ENCODE data around the gene BIRC7.

The BIRC7 gene

DNA sequence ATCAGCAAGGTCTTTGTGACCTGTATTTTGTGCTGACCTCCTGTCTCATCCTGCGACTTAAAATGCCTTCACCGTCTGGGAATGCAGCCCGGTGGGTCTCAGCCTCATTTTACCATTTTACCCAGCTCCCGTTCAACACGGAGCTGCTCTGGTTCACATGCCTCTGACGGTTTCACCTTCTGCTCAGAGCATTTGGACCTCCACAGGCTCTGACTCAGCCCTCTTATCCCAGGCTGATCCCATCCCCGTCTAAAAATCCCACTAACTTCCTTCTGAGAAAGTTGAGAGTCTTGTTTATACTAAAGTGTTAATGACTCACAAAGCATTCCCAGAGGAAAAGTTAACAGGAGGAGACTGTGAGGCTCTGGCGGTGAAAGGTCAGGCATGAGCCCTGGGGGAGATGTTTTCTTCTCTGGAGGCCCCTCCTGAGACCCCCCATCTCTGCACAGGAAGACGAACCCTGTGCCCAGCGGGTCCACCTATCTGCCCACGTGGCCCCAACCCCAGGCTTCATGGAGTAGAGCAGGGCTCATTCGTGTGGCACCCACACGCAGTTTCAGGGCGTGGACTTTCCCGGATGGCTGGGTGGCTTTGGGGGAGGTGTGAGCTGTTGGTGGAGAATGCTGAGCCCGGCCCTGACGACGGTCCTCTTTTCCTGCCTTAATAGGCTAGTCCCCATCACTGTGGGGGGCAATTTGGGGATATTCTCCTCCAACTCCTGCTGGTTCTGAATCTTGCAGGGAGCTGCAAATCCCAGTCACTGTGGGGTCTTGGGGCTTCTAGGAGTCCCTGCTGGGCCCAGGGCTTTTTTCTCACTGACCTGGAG lies 3.3 kb upstream of the BIRC7 start:
- FAIRE-seq, result no peak
- no peak for DNase-seq (ENCODE audit: insufficient read length, low spot score)
- no peak for TF ChIP-seq POU2F2 (IDR thresholded peaks at IDR 0.05; ENCODE audit: low read depth, low read length)
- no peak for TF ChIP-seq POLR2AphosphoS5 (IDR thresholded peaks at IDR 0.05; ENCODE audit: low read depth, low read length)
- no peak for TF ChIP-seq POLR2A (IDR thresholded peaks at IDR 0.05; ENCODE audit: low read depth, low read length)

DNA sequence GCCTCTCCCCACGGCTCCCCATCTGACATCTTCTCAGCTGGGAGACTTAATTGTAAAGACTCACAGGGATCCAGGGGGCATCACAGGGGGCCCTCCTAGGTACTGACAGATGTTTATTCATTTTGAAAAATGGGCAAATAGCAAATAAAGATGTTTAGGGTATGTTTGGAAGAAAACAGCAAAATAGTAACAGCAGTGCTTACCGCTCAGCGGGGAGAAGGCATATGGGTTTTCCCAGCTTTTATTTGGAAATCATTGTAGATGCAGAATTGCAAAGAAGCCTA lies 2.7 kb upstream of the BIRC7 start:
- no peak for FAIRE-seq
- DNase-seq (ENCODE audit: insufficient read length, low spot score), result no peak
- TF ChIP-seq PAX5 (IDR thresholded peaks at IDR 0.05; ENCODE audit: insufficient read depth, low read length, severe bottlenecking), result no peak
- TF ChIP-seq POLR2A (IDR thresholded peaks at IDR 0.05; ENCODE audit: low read depth, low read length), result no peak
- no peak for TF ChIP-seq POLR2AphosphoS5 (IDR thresholded peaks at IDR 0.05; ENCODE audit: low read depth, low read length)
- no peak for TF ChIP-seq SPI1 (IDR thresholded peaks at IDR 0.05; ENCODE audit: low read depth, low read length)
- TF ChIP-seq POU2F2 (IDR thresholded peaks at IDR 0.05; ENCODE audit: low read depth, low read length), result no peak
- TF ChIP-seq TAF1 (IDR thresholded peaks at IDR 0.05; ENCODE audit: low read depth, low read length), result no peak

DNA sequence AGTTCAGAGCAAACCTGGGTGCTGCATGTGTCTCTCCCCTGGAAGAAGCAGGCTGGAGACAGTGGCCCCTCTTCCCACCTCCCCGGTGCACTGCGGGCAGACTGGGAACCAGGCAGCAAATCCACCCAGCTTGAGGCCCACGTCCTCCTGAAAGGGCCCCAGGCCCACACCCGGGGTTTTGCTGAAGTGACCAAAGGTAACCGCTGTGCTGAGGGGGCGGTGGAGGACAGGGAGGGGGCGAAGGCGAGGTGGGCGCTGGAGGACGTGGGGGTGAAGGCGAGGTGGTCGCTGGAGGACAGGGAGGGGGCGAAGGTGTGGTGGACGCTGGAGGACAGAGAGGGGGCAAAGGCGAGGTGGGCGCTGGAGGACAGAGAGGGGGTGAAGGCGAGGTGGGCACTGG lies 1.8 kb upstream of the BIRC7 start:
- DNase-seq (ENCODE audit: insufficient read length, low spot score) (no peak), FAIRE-seq (no peak)
- TF ChIP-seq PAX5 (IDR thresholded peaks at IDR 0.05; ENCODE audit: insufficient read depth, low read length, severe bottlenecking), result no peak
- no peak for TF ChIP-seq SPI1 (IDR thresholded peaks at IDR 0.05; ENCODE audit: low read depth, low read length)
- TF ChIP-seq POLR2A (IDR thresholded peaks at IDR 0.05; ENCODE audit: low read depth, low read length), result no peak
- TF ChIP-seq POU2F2 (IDR thresholded peaks at IDR 0.05; ENCODE audit: low read depth, low read length), result no peak
- TF ChIP-seq TAF1 (IDR thresholded peaks at IDR 0.05; ENCODE audit: low read depth, low read length), result no peak
- no peak for TF ChIP-seq POLR2AphosphoS5 (IDR thresholded peaks at IDR 0.05; ENCODE audit: low read depth, low read length)

DNA sequence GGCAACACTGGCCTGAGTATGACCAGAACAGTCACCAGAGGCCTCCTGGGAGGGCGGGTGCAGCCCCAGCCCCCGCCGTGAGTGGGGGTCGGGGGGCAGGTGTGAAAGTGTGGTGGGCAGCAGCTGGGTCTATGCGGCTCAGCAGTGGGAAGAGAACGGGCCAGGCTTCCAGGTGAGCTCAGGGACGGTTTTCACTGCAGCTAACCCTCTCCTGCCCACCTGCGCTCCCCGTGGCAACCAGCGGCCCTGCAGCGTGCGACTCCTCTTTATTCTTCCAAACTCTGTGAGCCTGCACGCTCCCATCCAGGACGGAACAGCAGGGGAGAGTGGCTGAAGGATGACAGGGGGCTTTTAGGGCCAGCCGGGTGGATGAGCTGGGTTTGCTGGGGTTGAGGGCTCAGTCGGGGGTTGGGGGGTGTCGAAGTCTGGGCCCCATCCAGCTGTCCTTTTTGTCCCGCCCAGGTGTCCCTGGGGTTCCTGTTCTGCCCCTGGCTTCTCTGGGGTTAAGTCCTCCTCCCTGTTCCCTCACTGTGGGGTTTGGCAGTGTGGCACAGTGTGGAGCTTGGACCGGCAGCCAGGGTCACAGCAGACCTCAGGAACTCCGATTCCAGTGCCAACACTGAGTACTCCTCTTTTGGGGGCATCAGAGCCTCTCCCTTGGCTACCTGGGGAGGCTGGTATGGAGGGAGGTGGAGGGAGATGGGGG lies 859 bp upstream of the BIRC7 start:
- no peak for TF ChIP-seq PAX5 (IDR thresholded peaks at IDR 0.05; ENCODE audit: insufficient read depth, low read length, severe bottlenecking)
- DNase-seq (ENCODE audit: insufficient read length, low spot score) (no peak), FAIRE-seq (no peak)

DNA sequence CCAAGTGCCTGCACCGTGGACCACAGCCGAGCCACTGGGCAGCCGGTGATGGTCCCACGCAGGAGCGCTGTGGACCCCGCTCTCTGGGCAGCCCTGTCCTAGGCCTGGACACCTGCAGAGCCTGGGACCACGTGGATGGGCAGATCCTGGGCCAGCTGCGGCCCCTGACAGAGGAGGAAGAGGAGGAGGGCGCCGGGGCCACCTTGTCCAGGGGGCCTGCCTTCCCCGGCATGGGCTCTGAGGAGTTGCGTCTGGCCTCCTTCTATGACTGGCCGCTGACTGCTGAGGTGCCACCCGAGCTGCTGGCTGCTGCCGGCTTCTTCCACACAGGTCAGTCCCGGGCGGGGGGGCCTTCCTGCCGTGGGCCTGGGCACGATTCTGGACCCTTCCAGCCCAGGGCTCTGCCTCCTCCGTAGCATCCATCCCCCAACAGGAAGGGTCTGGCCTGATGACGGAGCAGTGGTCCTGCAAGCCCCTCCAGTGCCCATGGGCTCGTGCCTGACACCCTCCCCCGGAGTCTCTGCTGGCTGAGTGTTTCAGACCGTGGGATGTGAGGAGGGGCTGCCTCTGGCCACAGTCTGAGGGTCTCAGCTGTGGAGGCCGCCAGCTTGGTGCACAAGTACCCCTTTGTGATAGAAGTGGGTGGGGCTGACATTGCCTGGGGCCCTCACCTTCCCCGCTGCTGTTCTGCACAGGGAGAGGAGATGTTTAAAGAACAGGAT lies 572 bp downstream of the BIRC7 start:
- FAIRE-seq, result no peak
- no peak for DNase-seq (ENCODE audit: insufficient read length, low spot score)
- no peak for TF ChIP-seq POLR2A (IDR thresholded peaks at IDR 0.05; ENCODE audit: low read depth, low read length)
- no peak for TF ChIP-seq POU2F2 (IDR thresholded peaks at IDR 0.05; ENCODE audit: low read depth, low read length)
- TF ChIP-seq SPI1 (IDR thresholded peaks at IDR 0.05; ENCODE audit: low read depth, low read length), result no peak
- no peak for TF ChIP-seq TAF1 (IDR thresholded peaks at IDR 0.05; ENCODE audit: low read depth, low read length)
- no peak for TF ChIP-seq PAX5 (IDR thresholded peaks at IDR 0.05; ENCODE audit: insufficient read depth, low read length, severe bottlenecking)
- TF ChIP-seq POLR2AphosphoS5 (IDR thresholded peaks at IDR 0.05; ENCODE audit: low read depth, low read length), result no peak

DNA sequence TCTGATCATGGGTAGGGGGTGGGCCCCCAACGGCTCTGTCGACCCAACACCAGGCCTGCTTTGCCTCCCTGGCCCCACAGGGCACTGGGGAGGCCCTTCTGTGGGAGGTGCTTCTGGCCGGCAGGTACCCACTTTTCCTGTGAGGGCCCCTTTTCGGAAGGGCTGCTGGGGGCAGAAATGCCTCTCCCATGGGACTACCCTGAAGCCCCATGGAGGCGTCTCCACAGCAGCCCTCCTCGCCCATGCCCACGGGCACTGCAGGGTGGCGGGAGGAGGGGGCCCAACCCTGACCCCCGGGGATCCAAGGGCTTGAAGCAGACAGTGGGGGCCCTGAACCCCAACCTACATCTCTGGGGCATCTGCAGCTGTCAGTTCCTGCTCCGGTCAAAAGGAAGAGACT lies 2.3 kb downstream of the BIRC7 start:
- FAIRE-seq (no peak), DNase-seq (ENCODE audit: insufficient read length, low spot score) (no peak)
- TF ChIP-seq POLR2A (IDR thresholded peaks at IDR 0.05; ENCODE audit: low read depth, low read length) (no peak), POU2F2 (IDR thresholded peaks at IDR 0.05; ENCODE audit: low read depth, low read length) (no peak), PAX5 (IDR thresholded peaks at IDR 0.05; ENCODE audit: insufficient read depth, low read length, severe bottlenecking) (no peak), TAF1 (IDR thresholded peaks at IDR 0.05; ENCODE audit: low read depth, low read length) (no peak), SPI1 (IDR thresholded peaks at IDR 0.05; ENCODE audit: low read depth, low read length) (no peak)

DNA sequence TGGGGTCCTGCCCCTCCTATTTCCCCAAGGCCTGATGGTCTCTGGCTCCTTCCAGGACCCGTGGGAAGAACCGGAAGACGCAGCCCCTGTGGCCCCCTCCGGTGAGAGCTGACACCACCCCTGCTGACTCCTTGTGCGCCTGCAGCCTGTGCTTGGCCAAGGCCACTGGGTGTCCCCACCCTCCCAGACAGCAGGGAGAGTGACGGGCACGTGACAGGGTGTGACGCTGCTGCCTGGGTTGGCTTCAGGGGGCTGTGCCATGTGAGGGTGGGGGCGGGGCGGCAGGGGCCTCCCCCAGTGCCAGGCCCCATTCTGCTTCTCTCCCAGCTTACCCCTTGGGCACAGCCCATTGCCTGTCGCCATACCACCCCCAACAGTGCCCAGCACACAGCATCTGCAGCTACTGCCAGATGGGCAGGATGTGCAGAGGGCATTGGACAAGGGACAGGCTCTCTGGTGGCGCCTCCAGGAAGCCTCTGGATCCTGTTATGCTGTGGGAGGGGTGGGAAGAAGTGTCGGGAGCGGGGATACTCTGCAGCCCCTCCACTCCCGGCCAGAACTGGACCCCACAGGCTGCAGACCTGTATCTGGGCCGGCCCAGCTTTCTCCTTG lies 2.9 kb downstream of the BIRC7 start:
- DNase-seq (ENCODE audit: insufficient read length, low spot score), result no peak
- FAIRE-seq, result no peak

DNA sequence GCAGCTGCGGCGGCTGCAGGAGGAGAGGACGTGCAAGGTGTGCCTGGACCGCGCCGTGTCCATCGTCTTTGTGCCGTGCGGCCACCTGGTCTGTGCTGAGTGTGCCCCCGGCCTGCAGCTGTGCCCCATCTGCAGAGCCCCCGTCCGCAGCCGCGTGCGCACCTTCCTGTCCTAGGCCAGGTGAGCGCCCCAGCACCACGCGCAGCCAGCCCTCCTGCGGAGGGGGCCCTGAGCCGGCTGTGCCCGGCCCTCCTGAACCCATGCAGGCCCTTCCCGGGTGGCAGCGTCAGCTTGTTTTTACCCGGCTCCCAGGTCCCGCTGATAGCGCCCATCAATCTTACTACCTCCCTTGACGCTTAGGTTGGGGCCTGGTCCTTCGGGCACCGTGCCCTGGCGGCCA lies 3.7 kb downstream of the BIRC7 start:
- FAIRE-seq (no peak), DNase-seq (ENCODE audit: insufficient read length, low spot score) (no peak)
- TF ChIP-seq SPI1 (IDR thresholded peaks at IDR 0.05; ENCODE audit: low read depth, low read length) (no peak), POU2F2 (IDR thresholded peaks at IDR 0.05; ENCODE audit: low read depth, low read length) (no peak), POLR2AphosphoS5 (IDR thresholded peaks at IDR 0.05; ENCODE audit: low read depth, low read length) (no peak), POLR2A (IDR thresholded peaks at IDR 0.05; ENCODE audit: low read depth, low read length) (no peak), TAF1 (IDR thresholded peaks at IDR 0.05; ENCODE audit: low read depth, low read length) (no peak), PAX5 (IDR thresholded peaks at IDR 0.05; ENCODE audit: insufficient read depth, low read length, severe bottlenecking) (no peak)

More for the DNA sequence above, 2.9 kb downstream of the BIRC7 start:
- no peak for TF ChIP-seq SPI1 (IDR thresholded peaks at IDR 0.05; ENCODE audit: low read depth, low read length)
- no peak for TF ChIP-seq POU2F2 (IDR thresholded peaks at IDR 0.05; ENCODE audit: low read depth, low read length)
- no peak for TF ChIP-seq POLR2A (IDR thresholded peaks at IDR 0.05; ENCODE audit: low read depth, low read length)
- no peak for TF ChIP-seq TAF1 (IDR thresholded peaks at IDR 0.05; ENCODE audit: low read depth, low read length)
- TF ChIP-seq PAX5 (IDR thresholded peaks at IDR 0.05; ENCODE audit: insufficient read depth, low read length, severe bottlenecking), result no peak
- TF ChIP-seq POLR2AphosphoS5 (IDR thresholded peaks at IDR 0.05; ENCODE audit: low read depth, low read length), result no peak

DNA sequence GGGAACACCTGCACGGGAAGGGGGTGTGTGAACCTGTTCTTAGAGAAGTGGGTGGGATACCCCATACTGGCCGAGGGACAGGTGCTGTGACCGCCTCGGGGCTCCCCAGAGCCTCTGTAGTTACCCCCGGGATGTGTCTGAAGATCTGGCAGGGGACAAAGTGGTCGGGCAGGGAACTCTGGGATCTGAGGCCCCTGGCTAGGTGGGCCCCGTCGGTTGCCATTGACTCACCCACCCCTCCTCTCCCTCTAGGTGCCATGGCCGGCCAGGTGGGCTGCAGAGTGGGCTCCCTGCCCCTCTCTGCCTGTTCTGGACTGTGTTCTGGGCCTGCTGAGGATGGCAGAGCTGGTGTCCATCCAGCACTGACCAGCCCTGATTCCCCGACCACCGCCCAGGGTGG lies 4.3 kb downstream of the BIRC7 start:
- no peak for DNase-seq (ENCODE audit: insufficient read length, low spot score)
- no peak for FAIRE-seq
- TF ChIP-seq POLR2A (IDR thresholded peaks at IDR 0.05; ENCODE audit: low read depth, low read length) (no peak), TAF1 (IDR thresholded peaks at IDR 0.05; ENCODE audit: low read depth, low read length) (no peak)
